Hindlimb muscle (tissue), 1 donor: ENCODE measurements around the gene TIMM50. TPM values are rescaled to one million over a fixed set of nuclear protein-coding genes. Genes with fewer than 3 reads are reported as not detected.

Experiments used
- DNase-seq: peaks from one replicate; pipeline ENCODE4 v3.0.0-alpha.2; 2013
- polyA plus RNA-seq: library from polyadenylated mRNA; unstranded; fragments of 120-200 nt; gene quantifications from one replicate; pipeline ENCODE4 v1.2.1, GENCODE V29; 2013; ENCODE audit not compliant: insufficient read length

TIMM50 gene
- polyA plus RNA-seq, 1 donor: 53.7 TPM

GRCh38 chr19:39501340-39501739 lies 20.7 kb downstream of the TIMM50 start:
- DNase-seq: no peak

GRCh38 chr19:39502640-39503417 lies 22.2 kb downstream of the TIMM50 start:
- DNase-seq: peak; percentile 78

- DNase-seq: no peak
Measured at GRCh38 chr19:39506598-39506943, 25.9 kb downstream of the TIMM50 start.

GRCh38 chr19:39506944-39507714 lies 26.5 kb downstream of the TIMM50 start:
- DNase-seq: peak; percentile 65

GRCh38 chr19:39507715-39508364 lies 27.2 kb downstream of the TIMM50 start:
- DNase-seq: no peak

- no peak for DNase-seq
Measured at GRCh38 chr19:39508629-39509028, 28.0 kb downstream of the TIMM50 start.

GRCh38 chr19:39509233-39509632 lies 28.6 kb downstream of the TIMM50 start:
- no peak for DNase-seq

- no peak for DNase-seq
Measured at GRCh38 chr19:39512988-39513387, 32.4 kb downstream of the TIMM50 start.

- no peak for DNase-seq
Measured at GRCh38 chr19:39514840-39515550, 34.4 kb downstream of the TIMM50 start, which contains the start of gene SELENOV. Gene SELENOV, plus strand, starts transcription at chr19:39515139. Its CDS starts 74 bp downstream, at chr19:39515213.

- DNase-seq: no peak
Measured at GRCh38 chr19:39515551-39516191, 35.0 kb downstream of the TIMM50 start.

- DNase-seq: no peak
Measured at GRCh38 chr19:39516270-39516669, 35.6 kb downstream of the TIMM50 start.

GRCh38 chr19:39517432-39517831 lies 36.8 kb downstream of the TIMM50 start:
- no peak for DNase-seq

- no peak for DNase-seq
Measured at GRCh38 chr19:39518458-39518857, 37.8 kb downstream of the TIMM50 start.

GRCh38 chr19:39518975-39519374 lies 38.3 kb downstream of the TIMM50 start:
- no peak for DNase-seq

GRCh38 chr19:39520541-39521484 lies 40.2 kb downstream of the TIMM50 start:
- DNase-seq: no peak

GRCh38 chr19:39524495-39524894 lies 43.9 kb downstream of the TIMM50 start:
- no peak for DNase-seq

- DNase-seq: no peak
Measured at GRCh38 chr19:39525205-39525604, 44.6 kb downstream of the TIMM50 start.

- DNase-seq: peak; percentile 22
Measured at GRCh38 chr19:39531834-39532232, 51.2 kb downstream of the TIMM50 start.

GRCh38 chr19:39532233-39533002 lies 51.8 kb downstream of the TIMM50 start, which contains the start of gene EID2B:
Gene EID2B, minus strand, starts transcription at chr19:39532852. Its CDS starts 50 bp downstream, at chr19:39532802.
- DNase-seq: peak; percentile 99

- no peak for DNase-seq
Measured at GRCh38 chr19:39533003-39533512, 52.4 kb downstream of the TIMM50 start.
